ENCODE measurements around the gene GIT2.

Gene GIT2

GRCh38 chr12:109905301-109905700 lies 90.9 kb downstream of the GIT2 start:
- DNase-seq: no peak
- no peak for ATAC-seq (ENCODE audit: insufficient read depth, low read depth)
- H3K4me2 ChIP-seq (ENCODE audit: insufficient read depth, low read length): no peak overlapping the region
- H4K20me1 ChIP-seq (ENCODE audit: insufficient read depth, low read length): no peaks in the 10 kb centered on the region
- no peak overlapping the region for H3K27ac ChIP-seq (ENCODE audit: low read length)
- TF ChIP-seq EZH2 (IDR thresholded peaks at IDR 0.05; ENCODE audit: borderline replicate concordance, low read depth, low read length, severe bottlenecking): no peak
- no peak for TF ChIP-seq CTCF (IDR thresholded peaks at IDR 0.05; ENCODE audit: borderline replicate concordance, extremely low read depth, low read length, poor library complexity, severe bottlenecking)
- no peak overlapping the region for H3K9ac ChIP-seq (ENCODE audit: low read depth, low read length)
- peaks cover 26% of the 10 kb centered on the region for H3K79me2 ChIP-seq (ENCODE audit: insufficient read depth, low read length)
- peaks cover 74% of the 10 kb centered on the region for H3K36me3 ChIP-seq (ENCODE audit: insufficient read depth, low read length)
- H3K4me1 ChIP-seq (ENCODE audit: insufficient read depth, low read length): peaks cover 15% of the 10 kb centered on the region
- H3K27me3 ChIP-seq (ENCODE audit: insufficient read depth, low read length, poor library complexity): no peaks in the 10 kb centered on the region
- no peak overlapping the region for H2AFZ ChIP-seq (ENCODE audit: low read depth, low read length)
- no peaks in the 10 kb centered on the region for H3K9me3 ChIP-seq (ENCODE audit: insufficient read depth, low read length, severe bottlenecking)
- no peak overlapping the region for H3K4me3 ChIP-seq (ENCODE audit: low read depth in 1 of 2, low read length in 2 of 2)

GRCh38 chr12:109902891-109903418 lies 93.2 kb downstream of the GIT2 start:
- Histone ChIP-seq H3K4me1 (ENCODE audit: insufficient read depth, low read length) (peaks cover 23% of the 10 kb centered on the region), H3K27ac (ENCODE audit: low read length) (no peak overlapping the region), H3K4me2 (ENCODE audit: insufficient read depth, low read length) (no peak overlapping the region), H3K27me3 (ENCODE audit: insufficient read depth, low read length, poor library complexity) (no peaks in the 10 kb centered on the region), H2AFZ (ENCODE audit: low read depth, low read length) (no peak overlapping the region), H3K79me2 (ENCODE audit: insufficient read depth, low read length) (peaks cover 27% of the 10 kb centered on the region), H3K9me3 (ENCODE audit: insufficient read depth, low read length, severe bottlenecking) (no peaks in the 10 kb centered on the region), H3K4me3 (ENCODE audit: low read depth in 1 of 2, low read length in 2 of 2) (no peak overlapping the region), H4K20me1 (ENCODE audit: insufficient read depth, low read length) (no peaks in the 10 kb centered on the region), H3K9ac (ENCODE audit: low read depth, low read length) (no peak overlapping the region), H3K36me3 (ENCODE audit: insufficient read depth, low read length) (peaks cover 54% of the 10 kb centered on the region)
- DNase-seq: no peak
- TF ChIP-seq EZH2 (IDR thresholded peaks at IDR 0.05; ENCODE audit: borderline replicate concordance, low read depth, low read length, severe bottlenecking) (no peak), CTCF (IDR thresholded peaks at IDR 0.05; ENCODE audit: borderline replicate concordance, extremely low read depth, low read length, poor library complexity, severe bottlenecking) (no peak)
- no peak for ATAC-seq (ENCODE audit: insufficient read depth, low read depth)

- H3K4me2 ChIP-seq (ENCODE audit: insufficient read depth, low read length): peak overlapping the region; percentile 77
- DNase-seq: peak; percentile 20
- H3K4me1 ChIP-seq (ENCODE audit: insufficient read depth, low read length): peaks cover 23% of the 10 kb centered on the region
- H3K9ac ChIP-seq (ENCODE audit: low read depth, low read length): peak overlapping the region; percentile 71
- H3K27ac ChIP-seq (ENCODE audit: low read length): peak overlapping the region; percentile 82
- peak; percentile 38 for ATAC-seq (ENCODE audit: insufficient read depth, low read depth)
- peaks cover 34% of the 10 kb centered on the region for H3K36me3 ChIP-seq (ENCODE audit: insufficient read depth, low read length)
- H2AFZ ChIP-seq (ENCODE audit: low read depth, low read length): peak overlapping the region; percentile 93
- peaks cover 27% of the 10 kb centered on the region for H3K79me2 ChIP-seq (ENCODE audit: insufficient read depth, low read length)
- peak overlapping the region; percentile 48 to 80 for H3K4me3 ChIP-seq (ENCODE audit: low read depth in 1 of 2, low read length in 2 of 2)
- H4K20me1 ChIP-seq (ENCODE audit: insufficient read depth, low read length): no peaks in the 10 kb centered on the region
- TF ChIP-seq EZH2 (IDR thresholded peaks at IDR 0.05; ENCODE audit: borderline replicate concordance, low read depth, low read length, severe bottlenecking) (no peak), CTCF (IDR thresholded peaks at IDR 0.05; ENCODE audit: borderline replicate concordance, extremely low read depth, low read length, poor library complexity, severe bottlenecking) (no peak)
- no peaks in the 10 kb centered on the region for H3K9me3 ChIP-seq (ENCODE audit: insufficient read depth, low read length, severe bottlenecking)
- H3K27me3 ChIP-seq (ENCODE audit: insufficient read depth, low read length, poor library complexity): no peaks in the 10 kb centered on the region
Observed at GRCh38 chr12:109900752-109901580, 95.2 kb downstream of the GIT2 start.
